Muscle layer of colon (tissue), 2 donors: ENCODE data around the gene LEPROT.

ENCODE experiments used
- H3K27ac ChIP-seq: one replicate; pipeline ENCODE4 v1.7.0; 2013; ENCODE audit warnings: low read depth, mild to moderate bottlenecking, low read length, moderate library complexity
- H3K27me3 ChIP-seq, 2 donors: one replicate each; pipeline ENCODE4 v1.7.0; 2013; ENCODE audit warnings: low read length in 2 of 2, mild to moderate bottlenecking in 2 of 2; ENCODE audit not compliant: insufficient read depth in 2 of 2, control insufficient read depth in 1 of 2
- H3K36me3 ChIP-seq: one replicate; pipeline ENCODE4 v1.7.0; 2013; ENCODE audit warnings: mild to moderate bottlenecking, low read length; ENCODE audit not compliant: insufficient read depth
- H3K4me1 ChIP-seq: one replicate; pipeline ENCODE4 v1.7.0; 2013; ENCODE audit warnings: mild to moderate bottlenecking, low read length; ENCODE audit not compliant: insufficient read depth
- H3K4me3 ChIP-seq, 2 donors: one replicate each; pipeline ENCODE4 v1.7.0; 2013; ENCODE audit warnings: low read length in 2 of 2, low read depth in 1 of 2, mild to moderate bottlenecking in 1 of 2, moderate library complexity in 1 of 2
- H3K9ac ChIP-seq: one replicate; pipeline ENCODE4 v1.7.0; 2013; ENCODE audit warnings: low read length
- H3K9me3 ChIP-seq: one replicate; pipeline ENCODE4 v1.7.0; 2013; ENCODE audit warnings: mild to moderate bottlenecking, low read length
- donor health status: abdominal sarcoma.
- donor health status: Adenocarcinoma of cecum.

LEPROT gene

GRCh38 chr1:65416767-65417166, 3.7 kb upstream of the LEPROT start:
- no peaks in the 10 kb centered on the region for H3K36me3 ChIP-seq
- H3K27me3 ChIP-seq: no peaks in the 10 kb centered on the region
- no peaks in the 10 kb centered on the region for H3K9me3 ChIP-seq
- peaks cover 3% of the 10 kb centered on the region for H3K4me1 ChIP-seq
- no peak overlapping the region for H3K27ac ChIP-seq
- H3K4me3 ChIP-seq: no peak overlapping the region
- H3K9ac ChIP-seq: no peak overlapping the region

- Histone ChIP-seq H3K4me3 (no peak overlapping the region), H3K9ac (no peak overlapping the region), H3K27ac (no peak overlapping the region), H3K9me3 (no peaks in the 10 kb centered on the region), H3K27me3 (no peaks in the 10 kb centered on the region), H3K36me3 (no peaks in the 10 kb centered on the region), H3K4me1 (peaks cover 13% of the 10 kb centered on the region)
Measured at GRCh38 chr1:65417729-65418128, 2.7 kb upstream of the LEPROT start.

- Histone ChIP-seq H3K9ac (no peak overlapping the region), H3K9me3 (no peaks in the 10 kb centered on the region), H3K4me1 (peaks cover 22% of the 10 kb centered on the region), H3K4me3 (no peak overlapping the region), H3K36me3 (no peaks in the 10 kb centered on the region), H3K27me3 (no peaks in the 10 kb centered on the region), H3K27ac (no peak overlapping the region)
Measured at GRCh38 chr1:65418522-65419185, 1.8 kb upstream of the LEPROT start.

GRCh38 chr1:65419681-65420589, 533 bp upstream of the LEPROT start:
- Histone ChIP-seq H3K36me3 (no peaks in the 10 kb centered on the region), H3K9ac (peak overlapping the region; percentile 30), H3K9me3 (no peaks in the 10 kb centered on the region), H3K27ac (peak overlapping the region; percentile 97), H3K27me3 (no peaks in the 10 kb centered on the region), H3K4me3 (peak overlapping the region; percentile 67 to 80), H3K4me1 (peaks cover 31% of the 10 kb centered on the region)

GRCh38 chr1:65421351-65422025, 1.0 kb downstream of the LEPROT start:
- peak overlapping the region; percentile 70 to 80 for H3K4me3 ChIP-seq
- no peaks in the 10 kb centered on the region for H3K27me3 ChIP-seq
- H3K9ac ChIP-seq: peak overlapping the region; percentile 83
- no peaks in the 10 kb centered on the region for H3K9me3 ChIP-seq
- peak overlapping the region; percentile 97 for H3K27ac ChIP-seq
- H3K4me1 ChIP-seq: peaks cover 31% of the 10 kb centered on the region
- H3K36me3 ChIP-seq: peaks cover 15% of the 10 kb centered on the region

GRCh38 chr1:65422241-65423203, 2.1 kb downstream of the LEPROT start:
- Histone ChIP-seq H3K9ac (no peak overlapping the region), H3K27me3 (no peaks in the 10 kb centered on the region), H3K4me1 (peaks cover 31% of the 10 kb centered on the region), H3K4me3 (peak overlapping the region in 1 of 2 donors; percentile 70), H3K36me3 (peaks cover 15% of the 10 kb centered on the region), H3K9me3 (no peaks in the 10 kb centered on the region), H3K27ac (no peak overlapping the region)

GRCh38 chr1:65423884-65424572, 3.6 kb downstream of the LEPROT start:
- Histone ChIP-seq H3K4me3 (no peak overlapping the region), H3K9ac (no peak overlapping the region), H3K4me1 (peaks cover 31% of the 10 kb centered on the region), H3K27me3 (no peaks in the 10 kb centered on the region), H3K9me3 (no peaks in the 10 kb centered on the region), H3K27ac (no peak overlapping the region), H3K36me3 (peaks cover 22% of the 10 kb centered on the region)

GRCh38 chr1:65424573-65424889, 4.1 kb downstream of the LEPROT start:
- Histone ChIP-seq H3K4me3 (no peak overlapping the region), H3K9me3 (no peaks in the 10 kb centered on the region), H3K36me3 (peaks cover 25% of the 10 kb centered on the region), H3K9ac (no peak overlapping the region), H3K27ac (no peak overlapping the region), H3K4me1 (peaks cover 31% of the 10 kb centered on the region), H3K27me3 (no peaks in the 10 kb centered on the region)

GRCh38 chr1:65425006-65425405, 4.5 kb downstream of the LEPROT start:
- H3K9ac ChIP-seq: no peak overlapping the region
- H3K4me1 ChIP-seq: peaks cover 31% of the 10 kb centered on the region
- H3K9me3 ChIP-seq: no peaks in the 10 kb centered on the region
- no peak overlapping the region for H3K27ac ChIP-seq
- H3K36me3 ChIP-seq: peaks cover 29% of the 10 kb centered on the region
- H3K4me3 ChIP-seq: no peak overlapping the region
- no peaks in the 10 kb centered on the region for H3K27me3 ChIP-seq

GRCh38 chr1:65425697-65426096, 5.2 kb downstream of the LEPROT start:
- peaks cover 35% of the 10 kb centered on the region for H3K36me3 ChIP-seq
- H3K4me1 ChIP-seq: peaks cover 31% of the 10 kb centered on the region

More at GRCh38 chr1:65425697-65426096, 5.2 kb downstream of the LEPROT start:
- Histone ChIP-seq H3K9ac (no peak overlapping the region), H3K4me3 (no peak overlapping the region), H3K27me3 (no peaks in the 10 kb centered on the region), H3K27ac (no peak overlapping the region), H3K9me3 (no peaks in the 10 kb centered on the region)
